ENCODE measurements around the gene RYR2. TPM values are rescaled to one million over a fixed set of nuclear protein-coding genes. Genes with fewer than 3 reads are reported as not detected.

The RYR2 gene
- total RNA-seq, 2 experiments from 2014 or later: 0.05 to 0.08 TPM

GRCh38 chr1:237428809-237429208 lies 386.8 kb downstream of the RYR2 start:
- POLR2A ChIA-PET: no interaction called here
- Mint-ChIP-seq H3K36me3 (ENCODE audit: low read depth) (no peaks in the 10 kb centered on the region), H3K9me3 (no peaks in the 10 kb centered on the region), H3K27ac (no peak overlapping the region), H3K4me1 (no peaks in the 10 kb centered on the region), H3K4me3 (no peak overlapping the region), H3K27me3 (no peaks in the 10 kb centered on the region)
- CTCF ChIA-PET: no interaction called here
- no peak for DNase-seq

- Mint-ChIP-seq H3K27me3 (no peaks in the 10 kb centered on the region), H3K4me3 (no peak overlapping the region), H3K36me3 (ENCODE audit: low read depth) (no peaks in the 10 kb centered on the region), H3K27ac (no peak overlapping the region), H3K4me1 (no peaks in the 10 kb centered on the region), H3K9me3 (no peaks in the 10 kb centered on the region)
- POLR2A ChIA-PET: no interaction called here
- DNase-seq: no peak
- CTCF ChIA-PET: no interaction called here
Measured at GRCh38 chr1:237429252-237429651, 387.3 kb downstream of the RYR2 start.

GRCh38 chr1:237431448-237431847 lies 389.5 kb downstream of the RYR2 start:
- CTCF ChIA-PET: no interaction called here
- Mint-ChIP-seq H3K36me3 (ENCODE audit: low read depth) (no peaks in the 10 kb centered on the region), H3K4me1 (no peaks in the 10 kb centered on the region), H3K4me3 (no peak overlapping the region), H3K27me3 (no peaks in the 10 kb centered on the region), H3K27ac (no peak overlapping the region), H3K9me3 (no peaks in the 10 kb centered on the region)
- POLR2A ChIA-PET: no interaction called here
- no peak for DNase-seq

- Mint-ChIP-seq H3K4me1 (no peaks in the 10 kb centered on the region), H3K27me3 (no peaks in the 10 kb centered on the region), H3K36me3 (ENCODE audit: low read depth) (no peaks in the 10 kb centered on the region), H3K9me3 (no peaks in the 10 kb centered on the region), H3K4me3 (no peak overlapping the region), H3K27ac (no peak overlapping the region)
- POLR2A ChIA-PET: no interaction called here
- no peak for DNase-seq
- CTCF ChIA-PET: interaction anchor here (0.5 kb wide), 1 partner anchor 681 kb away, joined by 3 read pairs; no protein-coding TSS in a partner anchor
Measured at GRCh38 chr1:237440346-237440745, 398.4 kb downstream of the RYR2 start.

- Mint-ChIP-seq H3K27me3 (no peaks in the 10 kb centered on the region), H3K4me3 (no peak overlapping the region), H3K4me1 (no peaks in the 10 kb centered on the region), H3K9me3 (no peaks in the 10 kb centered on the region), H3K27ac (no peak overlapping the region), H3K36me3 (ENCODE audit: low read depth) (no peaks in the 10 kb centered on the region)
- ChIA-PET POLR2A (no interaction called here), CTCF (no interaction called here)
- no peak for DNase-seq
Measured at GRCh38 chr1:237444120-237444790, 402.3 kb downstream of the RYR2 start.

GRCh38 chr1:237448042-237448441 lies 406.1 kb downstream of the RYR2 start:
- Mint-ChIP-seq H3K27me3 (no peaks in the 10 kb centered on the region), H3K4me3 (no peak overlapping the region), H3K9me3 (no peaks in the 10 kb centered on the region), H3K4me1 (no peaks in the 10 kb centered on the region), H3K36me3 (ENCODE audit: low read depth) (no peaks in the 10 kb centered on the region), H3K27ac (no peak overlapping the region)
- CTCF ChIA-PET: no interaction called here
- no peak for DNase-seq
- POLR2A ChIA-PET: no interaction called here

- H3K4me1 Mint-ChIP-seq: no peaks in the 10 kb centered on the region
- no peaks in the 10 kb centered on the region for H3K27me3 Mint-ChIP-seq
- ChIA-PET CTCF (no interaction called here), POLR2A (no interaction called here)
- H3K4me3 Mint-ChIP-seq: no peak overlapping the region
- H3K36me3 Mint-ChIP-seq (ENCODE audit: low read depth): no peaks in the 10 kb centered on the region
- no peak for DNase-seq
- H3K9me3 Mint-ChIP-seq: no peaks in the 10 kb centered on the region
- H3K27ac Mint-ChIP-seq: no peak overlapping the region
Measured at GRCh38 chr1:237457573-237457972, 415.6 kb downstream of the RYR2 start.

GRCh38 chr1:237467320-237467719 lies 425.3 kb downstream of the RYR2 start:
- ChIA-PET CTCF (no interaction called here), POLR2A (no interaction called here)
- DNase-seq: no peak
- Mint-ChIP-seq H3K27ac (no peak overlapping the region), H3K36me3 (ENCODE audit: low read depth) (no peaks in the 10 kb centered on the region), H3K27me3 (no peaks in the 10 kb centered on the region), H3K4me1 (no peaks in the 10 kb centered on the region), H3K9me3 (no peaks in the 10 kb centered on the region), H3K4me3 (no peak overlapping the region)

- no peak for DNase-seq
- H3K9me3 Mint-ChIP-seq: no peaks in the 10 kb centered on the region
- no peaks in the 10 kb centered on the region for H3K36me3 Mint-ChIP-seq (ENCODE audit: low read depth)
- no peak overlapping the region for H3K27ac Mint-ChIP-seq
- no peaks in the 10 kb centered on the region for H3K27me3 Mint-ChIP-seq
- ChIA-PET CTCF (no interaction called here), POLR2A (no interaction called here)
- no peak overlapping the region for H3K4me3 Mint-ChIP-seq
- H3K4me1 Mint-ChIP-seq: no peaks in the 10 kb centered on the region
Measured at GRCh38 chr1:237470712-237471338, 428.8 kb downstream of the RYR2 start.

GRCh38 chr1:237471377-237471776 lies 429.4 kb downstream of the RYR2 start:
- no peak for DNase-seq
- CTCF ChIA-PET: no interaction called here
- no peaks in the 10 kb centered on the region for H3K4me1 Mint-ChIP-seq
- H3K4me3 Mint-ChIP-seq: no peak overlapping the region
- H3K27ac Mint-ChIP-seq: no peak overlapping the region
- no peaks in the 10 kb centered on the region for H3K36me3 Mint-ChIP-seq (ENCODE audit: low read depth)
- no peaks in the 10 kb centered on the region for H3K27me3 Mint-ChIP-seq
- H3K9me3 Mint-ChIP-seq: no peaks in the 10 kb centered on the region
- POLR2A ChIA-PET: no interaction called here

GRCh38 chr1:237471956-237472355 lies 430.0 kb downstream of the RYR2 start:
- CTCF ChIA-PET: no interaction called here

GRCh38 chr1:237473854-237474253 lies 431.9 kb downstream of the RYR2 start:
- POLR2A ChIA-PET: no interaction called here
- DNase-seq: no peak
- H3K27ac Mint-ChIP-seq: no peak overlapping the region
- no peaks in the 10 kb centered on the region for H3K27me3 Mint-ChIP-seq
- CTCF ChIA-PET: no interaction called here
- H3K9me3 Mint-ChIP-seq: no peaks in the 10 kb centered on the region
- no peaks in the 10 kb centered on the region for H3K36me3 Mint-ChIP-seq (ENCODE audit: low read depth)
- H3K4me1 Mint-ChIP-seq: no peaks in the 10 kb centered on the region
- H3K4me3 Mint-ChIP-seq: no peak overlapping the region

More at GRCh38 chr1:237471956-237472355, 430.0 kb downstream of the RYR2 start:
- no peaks in the 10 kb centered on the region for H3K27me3 Mint-ChIP-seq
- no peak overlapping the region for H3K27ac Mint-ChIP-seq
- DNase-seq: no peak
- no peaks in the 10 kb centered on the region for H3K36me3 Mint-ChIP-seq (ENCODE audit: low read depth)
- H3K9me3 Mint-ChIP-seq: no peaks in the 10 kb centered on the region
- POLR2A ChIA-PET: no interaction called here
- no peak overlapping the region for H3K4me3 Mint-ChIP-seq
- no peaks in the 10 kb centered on the region for H3K4me1 Mint-ChIP-seq

- Mint-ChIP-seq H3K27ac (no peak overlapping the region), H3K36me3 (ENCODE audit: low read depth) (no peaks in the 10 kb centered on the region), H3K9me3 (no peaks in the 10 kb centered on the region), H3K4me1 (no peaks in the 10 kb centered on the region), H3K4me3 (no peak overlapping the region), H3K27me3 (no peaks in the 10 kb centered on the region)
- ChIA-PET POLR2A (no interaction called here), CTCF (no interaction called here)
- DNase-seq: no peak
Measured at GRCh38 chr1:237478082-237478481, 436.1 kb downstream of the RYR2 start.

GRCh38 chr1:237478842-237479241 lies 436.9 kb downstream of the RYR2 start:
- CTCF ChIA-PET: no interaction called here
- no peak overlapping the region for H3K4me3 Mint-ChIP-seq
- POLR2A ChIA-PET: no interaction called here

More at GRCh38 chr1:237478842-237479241, 436.9 kb downstream of the RYR2 start:
- Mint-ChIP-seq H3K27ac (no peak overlapping the region), H3K36me3 (ENCODE audit: low read depth) (no peaks in the 10 kb centered on the region), H3K9me3 (no peaks in the 10 kb centered on the region), H3K27me3 (no peaks in the 10 kb centered on the region), H3K4me1 (no peaks in the 10 kb centered on the region)
- DNase-seq: no peak

All from activated CD4-positive, alpha-beta memory T cell treated with anti-CD3 and anti-CD28 coated beads, Interleukin-2, amount 10 ng/mL, durations not matched to agents 7 days and 5 days (primary cell).